Neuronal stem cell (in vitro differentiated cells): ENCODE data around the gene SERPINB10.
A peak's percentile ranks its signal among the peaks of the same experiment; 100 is the strongest.

Experiments used
- DNase-seq: peaks from one replicate; pipeline ENCODE4 v3.0.0-alpha.2; 2013; ENCODE audit warnings: low spot score
- H2AFZ ChIP-seq: one replicate; pipeline ENCODE4 v1.6.1; 2013; ENCODE audit warnings: mild to moderate bottlenecking, low read length, inconsistent platforms
- H2AK5ac ChIP-seq: 2 replicates; pipeline ENCODE4 v1.6.1; 2013; ENCODE audit warnings: low read depth, mild to moderate bottlenecking, inconsistent platforms, low read length, moderate library complexity, mixed read lengths
- H2BK120ac ChIP-seq: 2 replicates; pipeline ENCODE4 v1.6.1; 2013; ENCODE audit warnings: low read depth, mild to moderate bottlenecking, inconsistent platforms, low read length, moderate library complexity, mixed read lengths
- H2BK12ac ChIP-seq: one replicate; pipeline ENCODE4 v1.6.1; 2013; ENCODE audit warnings: low read length, inconsistent platforms
- H2BK15ac ChIP-seq: 2 replicates; pipeline ENCODE4 v1.6.1; 2013; ENCODE audit warnings: mild to moderate bottlenecking, low read length, inconsistent platforms, mixed read lengths
- H2BK5ac ChIP-seq: one replicate; pipeline ENCODE4 v1.6.1; 2013; ENCODE audit warnings: inconsistent platforms, mild to moderate bottlenecking, low read length, moderate library complexity
- H3K14ac ChIP-seq: one replicate; pipeline ENCODE4 v1.6.1; 2013; ENCODE audit warnings: low read length, inconsistent platforms
- H3K18ac ChIP-seq: 2 replicates; pipeline ENCODE4 v1.6.1; 2013; ENCODE audit warnings: low read length, inconsistent platforms
- H3K23ac ChIP-seq: 2 replicates; pipeline ENCODE4 v1.6.1; 2013; ENCODE audit warnings: low read depth, mild to moderate bottlenecking, mixed read lengths, low read length, inconsistent platforms; ENCODE audit not compliant: poor library complexity
- H3K27ac ChIP-seq: replicated peaks from 3 replicates; pipeline ENCODE4 v1.5.1; 2013; ENCODE audit warnings: low read length, inconsistent platforms
- H3K27me3 ChIP-seq, 3 experiments: 2 replicates each; pipeline ENCODE4 v1.6.1; 2013; ENCODE audit warnings: low read length in 3 of 3, mild to moderate bottlenecking in 2 of 3, inconsistent platforms in 1 of 3, low read depth in 1 of 3, mixed read lengths in 1 of 3, moderate library complexity in 1 of 3; ENCODE audit not compliant: control insufficient read depth in 3 of 3, insufficient read depth in 3 of 3
- H3K36me3 ChIP-seq, 2 donors: replicated peaks in 1 of 2; 2 replicates each; pipeline ENCODE4 v1.6.1; 2013; ENCODE audit warnings: low read length in 2 of 2; ENCODE audit not compliant: control insufficient read depth in 2 of 2, insufficient read depth in 2 of 2
- H3K4ac ChIP-seq: 2 replicates; pipeline ENCODE4 v1.6.1; 2013; ENCODE audit warnings: inconsistent platforms, mild to moderate bottlenecking, low read length, moderate library complexity
- H3K4me1 ChIP-seq, 2 donors: 1 replicate in 1 of 2; 2 replicates in 1 of 2; pipeline ENCODE4 v1.6.1; 2013; ENCODE audit warnings: low read length in 2 of 2, low read depth in 1 of 2; ENCODE audit not compliant: control insufficient read depth in 2 of 2, insufficient read depth in 1 of 2
- H3K4me2 ChIP-seq: one replicate; pipeline ENCODE4 v1.6.1; 2013; ENCODE audit warnings: mild to moderate bottlenecking, low read length, inconsistent platforms; ENCODE audit not compliant: insufficient read depth, poor library complexity, severe bottlenecking
- H3K4me3 ChIP-seq, 2 donors: 2 replicates each; pipeline ENCODE4 v1.5.1; 2013; ENCODE audit warnings: low read length in 2 of 2, mild to moderate bottlenecking in 2 of 2, inconsistent platforms in 1 of 2, moderate library complexity in 1 of 2
- H3K79me1 ChIP-seq: one replicate; pipeline ENCODE4 v1.6.1; 2013; ENCODE audit warnings: low read depth, mild to moderate bottlenecking, inconsistent platforms, low read length, moderate library complexity
- H3K9ac ChIP-seq: one replicate; pipeline ENCODE4 v1.6.1; 2013; ENCODE audit warnings: mild to moderate bottlenecking, low read depth, low read length, inconsistent platforms; ENCODE audit not compliant: poor library complexity
- H3K9me3 ChIP-seq, 2 donors: replicated peaks in 1 of 2; 2 replicates each; pipeline versions ENCODE3 to v1.6.1; 2013; ENCODE audit warnings: low read length in 2 of 2, mild to moderate bottlenecking in 2 of 2, inconsistent platforms in 1 of 2, low read depth in 1 of 2, mixed read lengths in 1 of 2, moderate library complexity in 1 of 2; ENCODE audit not compliant: control insufficient read depth in 2 of 2, insufficient read depth in 1 of 2
- H4K8ac ChIP-seq: one replicate; pipeline ENCODE4 v1.6.1; 2013; ENCODE audit warnings: low read depth, mild to moderate bottlenecking, inconsistent platforms, low read length, moderate library complexity
- H4K91ac ChIP-seq: one replicate; pipeline ENCODE4 v1.6.1; 2013; ENCODE audit warnings: low read length, low read depth, mild to moderate bottlenecking, inconsistent platforms; ENCODE audit not compliant: poor library complexity
- WGBS, 2 donors: extraction: QIAGEN DNeasy Blood & Tissue Kit; methylation state at CpG; one replicate each; pipeline ENCODE4 v1.1.7; 2013; ENCODE audit warnings: missing lambda C conversion rate in 2 of 2, mixed read lengths in 1 of 2; ENCODE audit not compliant: insufficient read length in 2 of 2, insufficient replicate concordance in 1 of 2; ENCODE audit errors: extremely low coverage in 2 of 2; 5-methylcytosine and 5-hydroxymethylcytosine counted together

The SERPINB10 gene

GRCh38 chr18:63965716-63966330 lies 58.1 kb downstream of the SERPINB10 start:
- Histone ChIP-seq H4K91ac (no peak overlapping the region), H2BK120ac (no peak overlapping the region), H4K8ac (no peak overlapping the region), H3K23ac (no peak overlapping the region), H3K36me3 (no peaks in the 10 kb centered on the region), H2AFZ (no peak overlapping the region), H3K27me3 (peaks cover 0 to 4% (median 0%) of the 10 kb centered on the region in 3 experiments), H3K9ac (no peak overlapping the region), H3K14ac (no peak overlapping the region), H3K4me1 (no peaks in the 10 kb centered on the region), H3K79me1 (no peaks in the 10 kb centered on the region), H3K9me3 (no peaks in the 10 kb centered on the region), H3K18ac (no peak overlapping the region), H2BK12ac (no peak overlapping the region), H3K4me3 (no peak overlapping the region), H3K4me2 (no peak overlapping the region), H3K27ac (no peak overlapping the region), H3K4ac (no peak overlapping the region), H2AK5ac (no peak overlapping the region), H2BK5ac (no peak overlapping the region), H2BK15ac (no peak overlapping the region)
- DNase-seq, result no peak
- WGBS, 2 donors, result no CpG with 5 or more reads among the region's 5 CpGs

GRCh38 chr18:63969942-63970808 lies 62.4 kb downstream of the SERPINB10 start, which contains the start of gene SERPINB8:
SERPINB8 (plus strand) TSS chr18:63970081; CDS start chr18:63978309, 8,228 bp downstream.
- Histone ChIP-seq H2AFZ (peak within 1 kb of the TSS; percentile 100), H4K8ac (peak within 1 kb of the TSS; percentile 95), H3K4ac (peak within 1 kb of the TSS; percentile 94), H3K14ac (peak within 1 kb of the TSS; percentile 98), H3K27ac (peak within 1 kb of the TSS; percentile 83), H3K36me3 (no peaks in the 10 kb centered on the region), H2BK15ac (peak within 1 kb of the TSS; percentile 79), H2AK5ac (peak within 1 kb of the TSS; percentile 61), H4K91ac (no peak within 1 kb of the TSS), H3K4me3 (peak within 1 kb of the TSS; percentile 88 to 93), H3K79me1 (no peaks in the 10 kb centered on the region), H3K4me2 (peak within 1 kb of the TSS; percentile 85), H2BK12ac (no peak within 1 kb of the TSS), H3K4me1 (peaks cover 0 to 6% of the 10 kb centered on the region in 2 donors), H3K9me3 (no peaks in the 10 kb centered on the region), H3K9ac (peak within 1 kb of the TSS; percentile 96), H3K27me3 (no peaks in the 10 kb centered on the region), H3K18ac (peak within 1 kb of the TSS; percentile 99), H2BK120ac (no peak within 1 kb of the TSS), H2BK5ac (peak within 1 kb of the TSS; percentile 94), H3K23ac (peak within 1 kb of the TSS; percentile 92)
- whole genome bisulfite sequencing, 2 donors, result no CpG with 5 or more reads among the region's 62 CpGs
- peak; percentile 78 for DNase-seq

GRCh38 chr18:63970809-63971205 lies 63.0 kb downstream of the SERPINB10 start:
- DNase-seq, result no peak

More at GRCh38 chr18:63970809-63971205, 63.0 kb downstream of the SERPINB10 start:
- Histone ChIP-seq H3K4me1 (peaks cover 0 to 6% of the 10 kb centered on the region in 2 donors), H4K91ac (no peak overlapping the region), H3K36me3 (no peaks in the 10 kb centered on the region), H3K27me3 (no peaks in the 10 kb centered on the region), H3K4me2 (peak overlapping the region; percentile 76), H3K9me3 (no peaks in the 10 kb centered on the region), H3K23ac (peak overlapping the region; percentile 69), H2BK12ac (no peak overlapping the region), H3K4ac (no peak overlapping the region), H3K79me1 (no peaks in the 10 kb centered on the region), H2BK5ac (peak overlapping the region; percentile 94), H2AK5ac (peak overlapping the region; percentile 39), H2BK120ac (no peak overlapping the region), H3K27ac (peak overlapping the region; percentile 83), H3K18ac (peak overlapping the region; percentile 93), H4K8ac (no peak overlapping the region), H3K9ac (peak overlapping the region; percentile 83), H3K14ac (peak overlapping the region; percentile 47), H2AFZ (peak overlapping the region; percentile 100), H3K4me3 (peak overlapping the region; percentile 80 to 88), H2BK15ac (no peak overlapping the region)
- no CpG with 5 or more reads among the region's 18 CpGs for WGBS, 2 donors
